H9 (cell line): Measurements from ENCODE around the gene DDIT4. TPM values are rescaled to one million over a fixed set of nuclear protein-coding genes. Genes with fewer than 3 reads are reported as not detected.

Experiments used
- DNase-seq: peaks from one replicate; pipeline ENCODE4 v3.0.0-alpha.2; 2017
- H2AFZ ChIP-seq: one replicate; pipeline ENCODE4 v1.6.1; 2013; ENCODE audit warnings: mild to moderate bottlenecking, low read length, control low read depth, moderate library complexity
- H2AK5ac ChIP-seq: 2 replicates; pipeline ENCODE4 v1.6.1; 2013; ENCODE audit warnings: low read length, control low read depth, mixed read lengths; ENCODE audit not compliant: insufficient read length
- H2BK120ac ChIP-seq: one replicate; pipeline ENCODE4 v1.6.1; 2013; ENCODE audit warnings: low read depth, mild to moderate bottlenecking, low read length, control low read depth, inconsistent platforms; ENCODE audit not compliant: poor library complexity, severe bottlenecking
- H2BK12ac ChIP-seq: 2 replicates; pipeline ENCODE4 v1.6.1; 2013; ENCODE audit warnings: low read length, control low read depth, mixed read lengths, low read depth; ENCODE audit not compliant: insufficient read length
- H2BK15ac ChIP-seq: 2 replicates; pipeline ENCODE4 v1.6.1; 2013; ENCODE audit warnings: low read depth, low read length, control low read depth
- H2BK20ac ChIP-seq: one replicate; pipeline ENCODE4 v1.6.1; 2013; ENCODE audit warnings: low read depth, mild to moderate bottlenecking, low read length, control low read depth, inconsistent platforms; ENCODE audit not compliant: poor library complexity, severe bottlenecking
- H2BK5ac ChIP-seq: 2 replicates; pipeline ENCODE4 v1.6.1; 2013; ENCODE audit warnings: low read length, control low read depth, mixed read lengths; ENCODE audit not compliant: insufficient read length
- H3K14ac ChIP-seq: 2 replicates; pipeline ENCODE4 v1.6.1; 2013; ENCODE audit warnings: low read length, control low read depth; ENCODE audit not compliant: insufficient read depth
- H3K18ac ChIP-seq: 2 replicates; pipeline ENCODE4 v1.6.1; 2013; ENCODE audit warnings: low read depth, mild to moderate bottlenecking, mixed read lengths, low read length, control low read depth; ENCODE audit not compliant: insufficient read length
- H3K23ac ChIP-seq: 2 replicates; pipeline ENCODE4 v1.6.1; 2013; ENCODE audit warnings: low read length, control low read depth, mixed read lengths, low read depth; ENCODE audit not compliant: insufficient read length
- H3K23me2 ChIP-seq: 2 replicates; pipeline ENCODE4 v1.6.1; 2013; ENCODE audit warnings: low read depth, mild to moderate bottlenecking, mixed read lengths, low read length, control low read depth; ENCODE audit not compliant: insufficient read length, poor library complexity, severe bottlenecking
- H3K27ac ChIP-seq: 2 replicates; pipeline ENCODE4 v1.5.1; 2013; ENCODE audit warnings: low read length, control low read depth, mixed read lengths, low read depth; ENCODE audit not compliant: insufficient read length
- H3K27me3 ChIP-seq: 2 replicates; pipeline ENCODE4 v1.6.1; 2013; ENCODE audit warnings: low read length, control low read depth, inconsistent platforms; ENCODE audit not compliant: insufficient read depth
- H3K4ac ChIP-seq: 2 replicates; pipeline ENCODE4 v1.6.1; 2013; ENCODE audit warnings: low read depth, mild to moderate bottlenecking, control low read depth, inconsistent platforms, low read length, moderate library complexity
- H3K4me1 ChIP-seq: 2 replicates; pipeline ENCODE4 v1.6.1; 2013; ENCODE audit warnings: low read length, control low read depth, inconsistent platforms; ENCODE audit not compliant: insufficient read depth
- H3K4me2 ChIP-seq: 2 replicates; pipeline ENCODE4 v1.6.1; 2013; ENCODE audit warnings: low read length, control low read depth, mixed read lengths; ENCODE audit not compliant: insufficient read length, insufficient read depth
- H3K56ac ChIP-seq: 2 replicates; pipeline ENCODE4 v1.6.1; 2013; ENCODE audit warnings: low read depth, mild to moderate bottlenecking, mixed read lengths, low read length, control low read depth; ENCODE audit not compliant: insufficient read length
- H3K79me1 ChIP-seq: 2 replicates; pipeline ENCODE4 v1.6.1; 2013; ENCODE audit warnings: low read depth, mild to moderate bottlenecking, moderate library complexity, low read length, control low read depth, inconsistent platforms; ENCODE audit not compliant: insufficient read depth, poor library complexity, severe bottlenecking
- H3K79me2 ChIP-seq: 2 replicates; pipeline ENCODE4 v1.6.1; 2013; ENCODE audit warnings: low read length, control low read depth, inconsistent platforms; ENCODE audit not compliant: insufficient read depth
- H3K9ac ChIP-seq: 2 replicates; pipeline ENCODE4 v1.6.1; 2013; ENCODE audit warnings: low read length, control low read depth, mixed read lengths; ENCODE audit not compliant: insufficient read length; ENCODE audit errors: extremely low read depth
- H3K9me3 ChIP-seq: one replicate; pipeline ENCODE4 v1.6.1; 2013; ENCODE audit warnings: low read depth, low read length, inconsistent platforms; ENCODE audit not compliant: control insufficient read depth
- H3T11ph ChIP-seq: one replicate; pipeline ENCODE4 v1.6.1; 2013; ENCODE audit warnings: mild to moderate bottlenecking, low read length, control low read depth, inconsistent platforms
- H4K20me1 ChIP-seq: one replicate; pipeline ENCODE4 v1.6.1; 2013; ENCODE audit not compliant: control insufficient read depth, insufficient read length, insufficient read depth
- H4K5ac ChIP-seq: 2 replicates; pipeline ENCODE4 v1.6.1; 2013; ENCODE audit warnings: low read depth, mild to moderate bottlenecking, mixed read lengths, low read length, control low read depth; ENCODE audit not compliant: insufficient read length
- H4K8ac ChIP-seq: replicated peaks from 2 replicates; pipeline ENCODE4 v1.6.1; 2013; ENCODE audit warnings: low read length, control low read depth, mixed read lengths, low read depth; ENCODE audit not compliant: insufficient read length
- H4K91ac ChIP-seq: 2 replicates; pipeline ENCODE4 v1.6.1; 2013; ENCODE audit warnings: low read depth, mild to moderate bottlenecking, moderate library complexity, mixed read lengths, low read length, control low read depth; ENCODE audit not compliant: insufficient read length
- H3K27ac Mint-ChIP-seq, 3 experiments: 2 replicates in 2 of 3; 3 replicates in 1 of 3; pipeline ENCODE4 v1.8.0; 2020 to 2021; ENCODE audit warnings: mixed read lengths in 3 of 3, mild to moderate bottlenecking in 1 of 3, moderate library complexity in 1 of 3
- H3K27me3 Mint-ChIP-seq: 2 replicates; pipeline ENCODE4 v1.8.0; 2021; ENCODE audit warnings: low read depth, mild to moderate bottlenecking, moderate library complexity, mixed read lengths
- H3K36me3 Mint-ChIP-seq, 3 experiments: 2 replicates in 2 of 3; 3 replicates in 1 of 3; pipeline ENCODE4 v1.8.0; 2020 to 2021; ENCODE audit warnings: low read depth in 3 of 3, mixed read lengths in 3 of 3; ENCODE audit not compliant: insufficient read depth in 1 of 3
- H3K4me1 Mint-ChIP-seq, 2 experiments: 2 replicates each; pipeline ENCODE4 v1.8.0; 2020; ENCODE audit warnings: mixed read lengths in 2 of 2
- H3K4me3 Mint-ChIP-seq, 2 experiments: 2 replicates in 1 of 2; 3 replicates in 1 of 2; pipeline ENCODE4 v1.8.0; 2020 to 2021; ENCODE audit warnings: mild to moderate bottlenecking in 2 of 2, mixed read lengths in 2 of 2, moderate library complexity in 1 of 2
- H3K9me3 Mint-ChIP-seq, 2 experiments: 2 replicates in 1 of 2; 3 replicates in 1 of 2; pipeline ENCODE4 v1.8.0; 2020; ENCODE audit warnings: mild to moderate bottlenecking in 2 of 2, mixed read lengths in 2 of 2, moderate library complexity in 1 of 2
- CTCF ChIP-seq: fragments of 200-600 bp; sonication (generic); conservative IDR thresholded peaks from 3 replicates; pipeline ENCODE4 v1.8.0; 2021; ENCODE audit warnings: antibody characterized with exemption, mild to moderate bottlenecking
- WGBS: extraction: QIAGEN DNeasy Blood & Tissue Kit; methylation state at CpG from one replicate; pipeline ENCODE4 v1.1.7; 2013; ENCODE audit warnings: missing lambda C conversion rate, low lambda C conversion rate, mixed read lengths; ENCODE audit not compliant: insufficient read length; ENCODE audit errors: extremely low coverage; 5-methylcytosine and 5-hydroxymethylcytosine counted together
- total RNA-seq: library from RNA; stranded (reverse); gene quantifications from 2 replicates; pipeline ENCODE4 v1.2.1, GENCODE V29; 2021

Gene DDIT4
- total RNA-seq, 1 experiment from 2014 or later: 84.0 TPM

- Histone ChIP-seq H3K4me2 (no peak overlapping the region), H3K79me2 (no peaks in the 10 kb centered on the region), H3K9ac (no peak overlapping the region), H3K14ac (no peak overlapping the region), H3K27ac (no peak overlapping the region), H2BK120ac (no peak overlapping the region), H3K56ac (no peak overlapping the region), H4K20me1 (no peaks in the 10 kb centered on the region), H3K18ac (no peak overlapping the region), H3K27me3 (no peaks in the 10 kb centered on the region), H3K9me3 (no peaks in the 10 kb centered on the region), H3K23ac (no peak overlapping the region), H2AK5ac (no peak overlapping the region), H4K5ac (no peak overlapping the region), H3T11ph (no peak overlapping the region), H2BK12ac (no peak overlapping the region), H2BK5ac (no peak overlapping the region), H2BK20ac (no peak overlapping the region), H4K8ac (no peak overlapping the region), H4K91ac (no peak overlapping the region), H3K79me1 (no peaks in the 10 kb centered on the region), H3K23me2 (no peaks in the 10 kb centered on the region), H2BK15ac (no peak overlapping the region), H3K4ac (no peak overlapping the region), H3K4me1 (peaks cover 7% of the 10 kb centered on the region; the same call in 1 of the 2 replicates), H2AFZ (no peak overlapping the region)
- no CpG with 5 or more reads among the region's 6 CpGs for WGBS
- TF ChIP-seq CTCF: no peak
- H3K4me3 Mint-ChIP-seq: no peak overlapping the region
- DNase-seq: no peak
- H3K4me1 Mint-ChIP-seq: peaks cover 31 to 45% of the 10 kb centered on the region in 2 experiments
- H3K9me3 Mint-ChIP-seq: no peaks in the 10 kb centered on the region; a peak in 1 of 5 replicates
- H3K27ac Mint-ChIP-seq: no peak overlapping the region
- H3K36me3 Mint-ChIP-seq: no peaks in the 10 kb centered on the region
- no peaks in the 10 kb centered on the region for H3K27me3 Mint-ChIP-seq
Observed at GRCh38 chr10:72251635-72252034, 22.1 kb upstream of the DDIT4 start.
